Measurements from ENCODE around the gene NARF.
"Not testable (repeated sequence)": the region's sequence is repeated elsewhere in the genome, so short reads cannot be mapped to it uniquely, and the experiment has no call there.

DNA sequence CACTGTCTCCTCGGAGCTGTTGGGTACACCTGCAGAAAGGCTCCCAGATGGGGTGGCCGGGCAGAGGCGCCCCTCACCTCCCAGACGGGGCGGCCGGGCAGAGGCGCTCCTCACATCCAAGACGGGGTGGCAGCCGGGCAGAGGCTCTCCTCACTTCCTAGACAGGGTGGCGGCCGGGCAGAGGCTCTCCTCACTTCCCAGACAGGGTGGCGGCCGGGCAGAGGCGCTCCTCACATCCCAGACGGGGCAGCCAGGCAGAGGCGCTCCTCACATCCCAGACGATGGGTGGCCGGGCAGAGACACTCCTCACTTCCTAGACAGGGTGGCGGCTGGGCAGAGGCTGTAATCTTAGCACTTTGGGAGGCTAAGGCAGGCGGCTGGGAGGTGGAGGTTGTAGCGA lies 4.8 kb upstream of the NARF start:
- TF ChIP-seq, protein P1, sequence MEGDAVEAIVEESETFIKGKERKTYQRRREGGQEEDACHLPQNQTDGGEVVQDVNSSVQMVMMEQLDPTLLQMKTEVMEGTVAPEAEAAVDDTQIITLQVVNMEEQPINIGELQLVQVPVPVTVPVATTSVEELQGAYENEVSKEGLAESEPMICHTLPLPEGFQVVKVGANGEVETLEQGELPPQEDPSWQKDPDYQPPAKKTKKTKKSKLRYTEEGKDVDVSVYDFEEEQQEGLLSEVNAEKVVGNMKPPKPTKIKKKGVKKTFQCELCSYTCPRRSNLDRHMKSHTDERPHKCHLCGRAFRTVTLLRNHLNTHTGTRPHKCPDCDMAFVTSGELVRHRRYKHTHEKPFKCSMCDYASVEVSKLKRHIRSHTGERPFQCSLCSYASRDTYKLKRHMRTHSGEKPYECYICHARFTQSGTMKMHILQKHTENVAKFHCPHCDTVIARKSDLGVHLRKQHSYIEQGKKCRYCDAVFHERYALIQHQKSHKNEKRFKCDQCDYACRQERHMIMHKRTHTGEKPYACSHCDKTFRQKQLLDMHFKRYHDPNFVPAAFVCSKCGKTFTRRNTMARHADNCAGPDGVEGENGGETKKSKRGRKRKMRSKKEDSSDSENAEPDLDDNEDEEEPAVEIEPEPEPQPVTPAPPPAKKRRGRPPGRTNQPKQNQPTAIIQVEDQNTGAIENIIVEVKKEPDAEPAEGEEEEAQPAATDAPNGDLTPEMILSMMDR (IDR thresholded peaks at IDR 0.05; ENCODE audit: extremely low read depth in 1 of 2, insufficient read depth in 1 of 2, low read depth in 1 of 2, low read length in 2 of 2): not testable (repeated sequence)
- not testable (repeated sequence) for TF ChIP-seq POLR2AphosphoS5 (IDR thresholded peaks at IDR 0.05; ENCODE audit: insufficient read depth, low read depth, low read length); EZH2 (IDR thresholded peaks at IDR 0.05; ENCODE audit: borderline replicate concordance, low read depth, low read length, severe bottlenecking); POLR2A (IDR thresholded peaks at IDR 0.05; ENCODE audit: low read depth, low read length)
- TF ChIP-seq, protein P2, sequence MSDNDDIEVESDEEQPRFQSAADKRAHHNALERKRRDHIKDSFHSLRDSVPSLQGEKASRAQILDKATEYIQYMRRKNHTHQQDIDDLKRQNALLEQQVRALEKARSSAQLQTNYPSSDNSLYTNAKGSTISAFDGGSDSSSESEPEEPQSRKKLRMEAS (IDR thresholded peaks at IDR 0.05; ENCODE audit: insufficient read depth, insufficient read length): not testable (repeated sequence)

All from endothelial cell of umbilical vein (primary cell).